PC-9 (cell line): ENCODE measurements around the gene TFAP2A.

Experiments used
- CTCF ChIP-seq: fragments of 200-600 bp; sonication (generic); conservative IDR thresholded peaks from 2 replicates; pipeline ENCODE4 v1.6.1; 2017; ENCODE audit warnings: mixed run types, antibody characterized with exemption, mild to moderate bottlenecking, moderate library complexity
- EZH2 ChIP-seq: fragments of 200-600 bp; sonication (generic); IDR thresholded peaks from 2 replicates; pipeline ENCODE4 v1.8.0; 2017; ENCODE audit warnings: antibody characterized with exemption, low read depth

GRCh38 chr6:10415617-10416480 lies 975 bp upstream of the TFAP2A start:
- TF ChIP-seq CTCF (no peak), EZH2 (no peak)
